Stimulated activated effector memory CD8-positive, alpha-beta T cell treated with anti-CD3 and anti-CD28 coated beads, Interleukin-12 subunit alpha, Interleukin-12 subunit beta, amount 100 ng/mL, for 72 hours (primary cell): ENCODE data around the gene ZNF609.
"Not testable (repeated sequence)": the region's sequence is repeated elsewhere in the genome, so short reads cannot be mapped to it uniquely, and the experiment has no call there.

Experiments
- ATAC-seq: fragments of 150-1000 bp; cut with Tn5 transposase; 2 replicates; pipeline ENCODE4 v1.10.0; 2021
- DNase-seq, 2 donors: peaks; one replicate each; pipeline ENCODE4 v3.0.0; 2021 to 2022; ENCODE audit warnings: low spot score in 2 of 2
- H3K27ac Mint-ChIP-seq: one replicate; pipeline ENCODE4 v1.8.0; 2022; ENCODE audit warnings: mild to moderate bottlenecking, mixed read lengths
- H3K36me3 Mint-ChIP-seq: one replicate; pipeline ENCODE4 v1.8.0; 2022; ENCODE audit warnings: mild to moderate bottlenecking, mixed read lengths
- H3K4me1 Mint-ChIP-seq: one replicate; pipeline ENCODE4 v1.8.0; 2022; ENCODE audit warnings: mixed read lengths
- H3K4me3 Mint-ChIP-seq: one replicate; pipeline ENCODE4 v1.8.0; 2022; ENCODE audit warnings: mild to moderate bottlenecking, mixed read lengths
- H3K9me3 Mint-ChIP-seq: one replicate; pipeline ENCODE4 v1.8.0; 2022; ENCODE audit warnings: mixed read lengths

ZNF609 gene

GRCh38 chr15:64474846-64475245, 14.5 kb downstream of the ZNF609 start:
- Mint-ChIP-seq H3K4me3 (no peak overlapping the region), H3K27ac (no peak overlapping the region), H3K36me3 (peaks cover 23% of the 10 kb centered on the region), H3K4me1 (peaks cover 18% of the 10 kb centered on the region), H3K9me3 (no peaks in the 10 kb centered on the region)
- no peak for ATAC-seq
- DNase-seq: no peak

DNA sequence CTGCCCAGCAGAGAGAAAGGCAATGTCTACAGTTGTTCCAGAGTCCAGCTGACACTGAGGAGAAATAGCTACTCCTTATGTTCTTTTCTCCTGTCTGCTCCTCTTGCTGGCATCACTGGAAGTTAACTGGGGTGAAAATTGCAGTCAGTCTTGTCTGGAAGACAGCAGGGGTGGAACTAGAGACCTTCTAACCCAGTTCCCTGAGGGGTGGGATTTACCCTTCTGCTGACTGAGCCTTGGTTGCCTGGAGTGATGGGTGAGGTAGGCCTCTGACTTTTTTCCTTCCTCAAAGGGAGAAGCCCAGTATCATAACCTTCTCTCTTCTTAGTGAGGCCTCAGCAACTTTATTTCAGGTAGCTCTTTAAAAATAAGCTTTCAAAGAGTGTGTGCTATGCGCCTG, 16.2 kb downstream of the ZNF609 start:
- H3K27ac Mint-ChIP-seq: peak overlapping the region; percentile 6
- ATAC-seq: no peak
- no peak overlapping the region for H3K4me3 Mint-ChIP-seq
- H3K36me3 Mint-ChIP-seq: peaks cover 23% of the 10 kb centered on the region
- no peak for DNase-seq
- H3K9me3 Mint-ChIP-seq: no peaks in the 10 kb centered on the region
- peaks cover 18% of the 10 kb centered on the region for H3K4me1 Mint-ChIP-seq

DNA sequence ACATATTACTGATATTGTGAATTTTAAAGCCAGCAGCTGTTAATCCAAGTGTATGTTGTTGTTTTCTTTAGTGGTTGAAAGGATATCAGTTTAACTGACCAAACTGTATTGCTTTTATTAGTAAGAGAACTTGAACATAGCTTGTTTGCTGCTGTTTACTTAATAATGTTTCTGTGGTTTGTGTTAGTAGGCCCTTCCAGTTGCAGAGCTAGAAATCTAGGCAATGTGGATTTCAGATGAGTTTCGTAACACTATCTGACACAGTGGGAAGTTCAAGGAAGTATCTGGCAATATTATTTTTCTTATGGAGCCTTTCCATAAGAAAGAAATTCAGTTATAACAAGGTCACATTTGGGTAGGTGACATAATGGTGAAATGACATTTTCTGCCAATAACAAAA, 18.5 kb downstream of the ZNF609 start:
- ATAC-seq: no peak
- Mint-ChIP-seq H3K4me1 (peaks cover 18% of the 10 kb centered on the region), H3K27ac (no peak overlapping the region), H3K36me3 (peaks cover 32% of the 10 kb centered on the region), H3K9me3 (no peaks in the 10 kb centered on the region), H3K4me3 (no peak overlapping the region)
- DNase-seq: no peak

- Mint-ChIP-seq H3K27ac (no peak overlapping the region), H3K4me3 (no peak overlapping the region), H3K4me1 (peaks cover 8% of the 10 kb centered on the region), H3K36me3 (peaks cover 22% of the 10 kb centered on the region), H3K9me3 (no peaks in the 10 kb centered on the region)
- no peak for DNase-seq
- no peak for ATAC-seq
Measured at GRCh38 chr15:64480891-64481290, 20.5 kb downstream of the ZNF609 start.

DNA sequence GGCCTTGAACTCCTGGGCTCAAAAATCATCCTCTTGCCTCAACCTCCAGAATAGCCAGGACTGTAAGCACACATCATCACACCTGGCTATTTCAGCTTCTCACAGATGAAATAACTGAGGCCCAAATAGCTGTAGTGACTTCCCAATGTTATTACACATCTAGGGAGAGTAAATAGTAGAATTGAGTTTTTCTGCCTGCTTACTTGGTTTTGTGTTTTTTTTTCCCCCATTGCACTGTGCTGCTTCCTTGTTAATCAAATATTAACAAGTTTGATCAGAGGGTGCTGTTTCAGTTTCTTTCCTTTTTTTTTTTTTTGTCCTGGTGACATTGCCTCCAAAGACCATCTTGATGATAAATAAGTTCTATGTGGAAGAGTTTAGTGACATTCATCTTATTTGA, 23.4 kb downstream of the ZNF609 start:
- H3K4me3 Mint-ChIP-seq: no peak overlapping the region

GRCh38 chr15:64485796-64486195, 25.4 kb downstream of the ZNF609 start:
- H3K27ac Mint-ChIP-seq: no peak overlapping the region
- H3K4me1 Mint-ChIP-seq: no peaks in the 10 kb centered on the region
- H3K9me3 Mint-ChIP-seq: no peaks in the 10 kb centered on the region
- ATAC-seq (peak; percentile 55), DNase-seq (no peak)
- peaks cover 42% of the 10 kb centered on the region for H3K36me3 Mint-ChIP-seq
- no peak overlapping the region for H3K4me3 Mint-ChIP-seq

More for the DNA sequence above, 23.4 kb downstream of the ZNF609 start:
- Mint-ChIP-seq H3K36me3 (peaks cover 28% of the 10 kb centered on the region), H3K9me3 (no peaks in the 10 kb centered on the region), H3K4me1 (no peaks in the 10 kb centered on the region), H3K27ac (peak overlapping the region; percentile 48)
- DNase-seq (no peak), ATAC-seq (no peak)

DNA sequence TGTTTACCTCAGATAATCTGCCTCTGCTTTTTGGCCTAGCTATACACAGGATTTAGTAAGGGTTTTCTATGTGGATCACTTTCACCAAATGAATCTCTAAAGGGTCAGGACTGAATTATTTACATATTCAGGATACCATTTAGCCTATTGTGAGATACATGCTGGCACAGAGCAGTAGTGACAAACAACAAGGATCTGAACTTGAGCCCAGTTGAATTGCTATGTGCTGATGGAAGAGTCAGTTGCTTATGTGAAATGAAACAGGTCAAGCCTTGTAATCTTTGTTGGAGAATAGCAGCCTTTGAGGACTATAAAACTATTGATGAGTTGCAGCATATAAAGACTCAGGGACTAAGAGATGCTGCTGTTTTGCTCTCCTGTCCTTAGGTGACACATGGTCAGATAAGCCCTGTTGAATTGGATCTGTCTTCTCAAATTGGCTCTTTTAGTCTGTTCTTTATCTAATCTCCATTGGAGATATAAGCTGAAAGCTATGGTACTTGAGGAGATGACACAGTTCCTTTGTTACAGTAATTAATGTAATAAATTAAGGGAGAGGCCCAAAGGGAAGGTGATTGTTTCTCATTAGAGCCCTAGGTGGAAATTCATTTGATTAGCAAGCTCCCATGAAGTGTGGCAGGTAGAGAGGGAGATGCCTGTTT, 30.4 kb downstream of the ZNF609 start:
- Mint-ChIP-seq H3K4me1 (peaks cover 6% of the 10 kb centered on the region), H3K27ac (no peak overlapping the region), H3K36me3 (peaks cover 36% of the 10 kb centered on the region), H3K9me3 (no peaks in the 10 kb centered on the region), H3K4me3 (no peak overlapping the region)
- ATAC-seq: no peak
- no peak for DNase-seq

- Mint-ChIP-seq H3K4me1 (peaks cover 15% of the 10 kb centered on the region), H3K4me3 (no peak overlapping the region), H3K9me3 (no peaks in the 10 kb centered on the region), H3K27ac (no peak overlapping the region), H3K36me3 (peaks cover 24% of the 10 kb centered on the region)
- DNase-seq (no peak), ATAC-seq (no peak)
Measured at GRCh38 chr15:64493641-64494040, 33.3 kb downstream of the ZNF609 start.

GRCh38 chr15:64495968-64496367, 35.6 kb downstream of the ZNF609 start:
- DNase-seq, H3K9me3 Mint-ChIP-seq, ATAC-seq, H3K4me3 Mint-ChIP-seq: not testable (repeated sequence)
- Mint-ChIP-seq H3K4me1 (peaks cover 39% of the 10 kb centered on the region), H3K36me3 (peaks cover 27% of the 10 kb centered on the region), H3K27ac (peak overlapping the region; percentile 27)

DNA sequence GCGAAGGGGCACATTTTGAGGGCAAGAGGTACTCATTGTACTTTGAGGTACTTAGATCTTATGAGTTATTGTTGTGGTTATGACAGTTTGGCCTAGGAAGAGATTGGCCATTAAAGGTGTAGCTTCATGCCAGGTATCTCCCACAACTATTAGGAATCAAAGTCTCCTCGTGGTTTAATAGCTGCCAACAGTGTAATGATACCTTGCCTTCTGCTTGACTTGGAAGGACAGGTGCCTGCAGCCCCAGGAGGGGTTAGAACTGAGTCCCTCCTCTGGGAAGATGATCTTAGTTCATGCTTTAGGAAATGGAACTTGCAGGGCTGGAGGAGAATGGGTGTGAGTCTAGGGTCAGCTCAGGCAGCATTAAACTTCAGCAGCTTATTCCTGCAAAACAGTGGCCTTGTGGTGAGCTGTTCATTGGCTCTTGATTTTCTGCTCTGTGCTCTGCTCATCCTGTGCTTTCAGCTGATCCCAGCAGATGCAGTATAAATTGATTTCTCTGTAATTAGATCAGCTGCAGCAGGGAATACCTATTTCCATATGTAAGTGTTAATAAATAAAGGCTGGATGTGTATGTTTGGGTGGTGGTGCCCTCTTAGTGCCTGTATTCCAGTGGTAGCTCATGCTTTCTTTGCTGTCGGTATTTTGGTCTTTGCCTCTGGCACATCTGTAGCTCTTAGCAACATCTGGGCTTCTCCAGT, 40.5 kb downstream of the ZNF609 start:
- H3K9me3 Mint-ChIP-seq: no peaks in the 10 kb centered on the region
- no peak overlapping the region for H3K4me3 Mint-ChIP-seq
- DNase-seq (no peak), ATAC-seq (no peak)
- no peak overlapping the region for H3K27ac Mint-ChIP-seq
- peaks cover 44% of the 10 kb centered on the region for H3K36me3 Mint-ChIP-seq
- H3K4me1 Mint-ChIP-seq: peaks cover 64% of the 10 kb centered on the region

GRCh38 chr15:64501396-64501715, 41.0 kb downstream of the ZNF609 start:
- no peak for DNase-seq
- H3K9me3 Mint-ChIP-seq: no peaks in the 10 kb centered on the region
- no peak overlapping the region for H3K27ac Mint-ChIP-seq
- H3K4me3 Mint-ChIP-seq: no peak overlapping the region
- H3K36me3 Mint-ChIP-seq: peaks cover 40% of the 10 kb centered on the region
- peaks cover 64% of the 10 kb centered on the region for H3K4me1 Mint-ChIP-seq
- ATAC-seq: no peak

DNA sequence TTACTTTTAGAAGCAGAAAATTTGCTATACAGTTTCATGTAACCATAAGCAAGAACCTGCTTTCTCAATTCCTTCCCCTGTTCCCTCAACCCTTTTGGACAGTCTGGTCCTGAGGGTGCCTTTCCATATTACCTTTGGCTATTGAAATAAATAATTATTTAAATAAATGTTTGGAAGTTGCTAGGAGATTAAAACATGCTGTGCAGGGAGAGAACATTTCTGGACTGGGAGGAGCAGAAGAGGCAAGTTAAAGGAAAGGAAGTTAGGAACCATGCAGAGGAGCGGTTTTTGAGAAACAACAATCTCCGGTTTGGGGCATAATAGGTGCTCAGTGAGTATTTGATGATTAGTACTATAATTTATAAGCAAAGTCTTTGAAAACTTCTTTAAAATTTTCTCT, 41.8 kb downstream of the ZNF609 start:
- Mint-ChIP-seq H3K36me3 (peaks cover 47% of the 10 kb centered on the region), H3K27ac (peak overlapping the region; percentile 77)

DNA sequence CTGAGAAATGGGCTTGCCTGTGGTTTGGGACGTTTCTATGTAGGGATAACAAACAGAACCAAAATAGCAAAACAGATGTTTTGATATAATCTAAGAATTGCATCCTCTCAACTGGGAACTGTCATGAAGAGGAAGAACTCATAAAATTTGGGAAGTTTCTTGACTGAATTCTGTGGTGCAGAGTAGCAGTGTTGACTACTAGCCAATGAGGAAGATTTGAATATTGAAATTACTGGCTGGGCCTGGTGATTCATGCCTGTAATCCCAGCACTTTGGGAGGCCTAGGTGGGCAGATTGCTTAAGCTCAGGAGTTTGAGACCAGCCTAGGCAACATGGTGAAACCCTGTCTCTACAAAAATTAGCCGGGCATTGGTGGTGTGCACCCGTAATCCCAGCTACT, 42.2 kb downstream of the ZNF609 start:
- no peaks in the 10 kb centered on the region for H3K9me3 Mint-ChIP-seq
- H3K36me3 Mint-ChIP-seq: peaks cover 47% of the 10 kb centered on the region
- DNase-seq (no peak), ATAC-seq (no peak)
- H3K4me1 Mint-ChIP-seq: peaks cover 67% of the 10 kb centered on the region
- H3K4me3 Mint-ChIP-seq: peak overlapping the region; percentile 21
- peak overlapping the region; percentile 77 for H3K27ac Mint-ChIP-seq

More for the DNA sequence above, 41.8 kb downstream of the ZNF609 start:
- DNase-seq (no peak), ATAC-seq (no peak)
- Mint-ChIP-seq H3K9me3 (no peaks in the 10 kb centered on the region), H3K4me1 (peaks cover 67% of the 10 kb centered on the region), H3K4me3 (peak overlapping the region; percentile 21)

- peak overlapping the region; percentile 77 for H3K27ac Mint-ChIP-seq
- H3K36me3 Mint-ChIP-seq: peaks cover 47% of the 10 kb centered on the region
- ATAC-seq: no peak
- no peaks in the 10 kb centered on the region for H3K9me3 Mint-ChIP-seq
- peaks cover 73% of the 10 kb centered on the region for H3K4me1 Mint-ChIP-seq
- peak overlapping the region; percentile 21 for H3K4me3 Mint-ChIP-seq
- DNase-seq: no peak
Measured at GRCh38 chr15:64503197-64503596, 42.8 kb downstream of the ZNF609 start.

DNA sequence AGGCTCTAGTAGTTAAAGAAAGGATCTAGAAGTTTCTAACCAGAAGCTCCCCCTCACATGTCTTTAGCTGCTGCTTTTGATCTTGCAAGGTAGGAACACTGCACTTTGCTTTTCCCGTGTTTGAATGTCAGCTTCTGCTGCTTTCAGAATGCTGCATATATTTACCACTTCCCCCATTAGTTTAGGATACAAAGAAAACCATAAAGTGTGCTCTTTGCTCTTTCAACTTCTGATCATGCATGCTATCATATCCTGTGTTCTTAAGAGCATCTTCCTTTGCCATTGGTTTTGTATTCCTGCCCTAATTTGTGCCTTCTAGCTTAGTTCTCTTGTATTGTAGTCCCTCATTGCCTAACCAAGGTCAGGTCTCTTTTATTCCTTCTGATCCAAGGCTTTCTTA, 43.3 kb downstream of the ZNF609 start:
- H3K4me3 Mint-ChIP-seq: peak overlapping the region; percentile 21
- peaks cover 72% of the 10 kb centered on the region for H3K4me1 Mint-ChIP-seq
- peak overlapping the region; percentile 77 for H3K27ac Mint-ChIP-seq
- H3K36me3 Mint-ChIP-seq: peaks cover 49% of the 10 kb centered on the region
- ATAC-seq: no peak
- DNase-seq: no peak
- no peaks in the 10 kb centered on the region for H3K9me3 Mint-ChIP-seq

DNA sequence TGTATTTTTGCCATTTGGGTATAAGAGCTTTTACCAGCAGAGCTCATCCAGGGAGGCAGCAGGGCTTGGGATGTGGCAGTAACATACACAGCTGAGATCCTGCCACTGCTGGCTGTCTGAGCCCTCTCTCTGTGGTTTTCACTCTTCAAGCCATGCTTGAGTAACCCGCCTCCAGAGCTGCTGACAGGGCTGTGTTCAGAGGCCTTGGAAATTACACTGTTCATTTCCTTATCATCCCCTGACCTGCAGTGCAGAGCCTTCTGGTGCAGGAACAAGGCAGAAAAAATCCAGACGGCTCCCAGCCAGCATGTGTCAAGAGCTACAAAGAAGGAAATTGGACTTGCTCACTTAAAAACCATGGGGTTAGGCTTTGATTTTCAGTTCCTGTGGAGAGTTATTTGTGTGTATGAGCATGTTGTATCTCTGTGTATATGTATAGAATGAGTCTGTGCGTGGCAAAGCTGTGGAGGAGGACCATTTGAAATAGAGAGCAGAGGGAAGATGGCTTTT, 47.0 kb downstream of the ZNF609 start:
- peak overlapping the region; percentile 71 for H3K27ac Mint-ChIP-seq
- no peak overlapping the region for H3K4me3 Mint-ChIP-seq
- peaks cover 48% of the 10 kb centered on the region for H3K36me3 Mint-ChIP-seq
- ATAC-seq: peak; percentile 92
- peaks cover 41% of the 10 kb centered on the region for H3K4me1 Mint-ChIP-seq
- no peak for DNase-seq
- no peaks in the 10 kb centered on the region for H3K9me3 Mint-ChIP-seq
